ENCODE measurements around the gene UCHL5. TPM values are rescaled to one million over a fixed set of nuclear protein-coding genes. Genes with fewer than 3 reads are reported as not detected.

UCHL5 gene
- total RNA-seq: 20.9 and 32.3 TPM in 2 replicates

GRCh38 chr1:193059282-193060114 is at the start of gene UCHL5, which contains the start of gene RO60:
Gene UCHL5, minus strand, starts transcription at chr1:193059360. Its CDS starts 100 bp downstream, at chr1:193059260.
Gene RO60, plus strand, starts transcription at chr1:193059612. Its CDS starts 9,443 bp downstream, at chr1:193069055.

GRCh38 chr1:193104907-193105820 is 46.0 kb upstream of the UCHL5 start, which contains the start of gene GLRX2:
Gene GLRX2, minus strand, starts transcription at chr1:193105414. Its CDS starts 32 bp downstream, at chr1:193105382.

Small RNAs within 50 kb of the gene (small RNA-seq; reads per million reads assigned to genes)
- 2.1 reads per million, percentile 80 among the genes with 10 or more reads in this experiment for gene SCARNA18B

Other genes starting within 250 kb of the UCHL5 start
- 148 and 150 TPM in 2 replicates for gene RO60, start 252 bp upstream of the UCHL5 start, total RNA-seq
- gene GLRX2, start 46.1 kb upstream of the UCHL5 start, total RNA-seq: 3.6 and 7.2 TPM in 2 replicates
- gene CDC73, start 62.7 kb upstream of the UCHL5 start, total RNA-seq: 24.8 and 33.0 TPM in 2 replicates
- 0.33 and 0.67 TPM in 2 replicates for gene B3GALT2, start 127.3 kb upstream of the UCHL5 start, total RNA-seq